ENCODE data around the gene IKZF1.

DNA sequence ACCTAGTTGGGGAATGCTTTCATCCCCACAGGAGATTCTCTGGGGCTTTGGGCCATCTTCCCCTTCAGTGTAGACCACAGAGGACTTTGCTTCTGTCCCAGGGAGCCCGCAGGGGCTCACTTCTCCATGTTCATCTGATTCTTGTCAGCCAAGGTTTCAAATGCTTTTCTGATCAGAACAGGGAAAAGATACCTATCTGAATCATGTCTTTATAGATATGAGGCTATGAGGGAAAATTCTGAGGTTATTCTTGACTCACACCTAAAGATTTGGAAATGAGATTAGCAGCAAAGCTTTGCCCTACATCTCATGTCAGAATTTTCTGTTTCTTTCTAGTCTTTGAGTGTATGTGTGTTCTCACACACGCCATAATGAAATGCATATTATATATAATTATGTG lies 92.3 kb downstream of the IKZF1 start:
- TF ChIP-seq, protein P1, sequence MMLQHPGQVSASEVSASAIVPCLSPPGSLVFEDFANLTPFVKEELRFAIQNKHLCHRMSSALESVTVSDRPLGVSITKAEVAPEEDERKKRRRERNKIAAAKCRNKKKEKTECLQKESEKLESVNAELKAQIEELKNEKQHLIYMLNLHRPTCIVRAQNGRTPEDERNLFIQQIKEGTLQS (CRISPR knock-in tag; conservative IDR thresholded peaks at IDR 0.05) = no peak
- TF ChIP-seq ZBTB21 (CRISPR knock-in tag; IDR thresholded peaks at IDR 0.05; ENCODE audit: borderline replicate concordance) (no peak), CREM (CRISPR knock-in tag; IDR thresholded peaks at IDR 0.05) (no peak), ZBTB43 (CRISPR knock-in tag; IDR thresholded peaks at IDR 0.05) (no peak), ATF6 (CRISPR knock-in tag; IDR thresholded peaks at IDR 0.05) (no peak), ZNF423 (CRISPR knock-in tag; IDR thresholded peaks at IDR 0.05) (no peak), PREB (CRISPR knock-in tag; IDR thresholded peaks at IDR 0.05; ENCODE audit: borderline replicate concordance) (no peak), NR2C2 (CRISPR knock-in tag; IDR thresholded peaks at IDR 0.05) (no peak), ZSCAN18 (CRISPR knock-in tag; IDR thresholded peaks at IDR 0.05) (no peak), HMGXB4 (CRISPR knock-in tag; IDR thresholded peaks at IDR 0.05) (no peak)
- TF ChIP-seq, protein P2, sequence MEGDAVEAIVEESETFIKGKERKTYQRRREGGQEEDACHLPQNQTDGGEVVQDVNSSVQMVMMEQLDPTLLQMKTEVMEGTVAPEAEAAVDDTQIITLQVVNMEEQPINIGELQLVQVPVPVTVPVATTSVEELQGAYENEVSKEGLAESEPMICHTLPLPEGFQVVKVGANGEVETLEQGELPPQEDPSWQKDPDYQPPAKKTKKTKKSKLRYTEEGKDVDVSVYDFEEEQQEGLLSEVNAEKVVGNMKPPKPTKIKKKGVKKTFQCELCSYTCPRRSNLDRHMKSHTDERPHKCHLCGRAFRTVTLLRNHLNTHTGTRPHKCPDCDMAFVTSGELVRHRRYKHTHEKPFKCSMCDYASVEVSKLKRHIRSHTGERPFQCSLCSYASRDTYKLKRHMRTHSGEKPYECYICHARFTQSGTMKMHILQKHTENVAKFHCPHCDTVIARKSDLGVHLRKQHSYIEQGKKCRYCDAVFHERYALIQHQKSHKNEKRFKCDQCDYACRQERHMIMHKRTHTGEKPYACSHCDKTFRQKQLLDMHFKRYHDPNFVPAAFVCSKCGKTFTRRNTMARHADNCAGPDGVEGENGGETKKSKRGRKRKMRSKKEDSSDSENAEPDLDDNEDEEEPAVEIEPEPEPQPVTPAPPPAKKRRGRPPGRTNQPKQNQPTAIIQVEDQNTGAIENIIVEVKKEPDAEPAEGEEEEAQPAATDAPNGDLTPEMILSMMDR (IDR thresholded peaks at IDR 0.05) = no peak
- TF ChIP-seq, protein P3, sequence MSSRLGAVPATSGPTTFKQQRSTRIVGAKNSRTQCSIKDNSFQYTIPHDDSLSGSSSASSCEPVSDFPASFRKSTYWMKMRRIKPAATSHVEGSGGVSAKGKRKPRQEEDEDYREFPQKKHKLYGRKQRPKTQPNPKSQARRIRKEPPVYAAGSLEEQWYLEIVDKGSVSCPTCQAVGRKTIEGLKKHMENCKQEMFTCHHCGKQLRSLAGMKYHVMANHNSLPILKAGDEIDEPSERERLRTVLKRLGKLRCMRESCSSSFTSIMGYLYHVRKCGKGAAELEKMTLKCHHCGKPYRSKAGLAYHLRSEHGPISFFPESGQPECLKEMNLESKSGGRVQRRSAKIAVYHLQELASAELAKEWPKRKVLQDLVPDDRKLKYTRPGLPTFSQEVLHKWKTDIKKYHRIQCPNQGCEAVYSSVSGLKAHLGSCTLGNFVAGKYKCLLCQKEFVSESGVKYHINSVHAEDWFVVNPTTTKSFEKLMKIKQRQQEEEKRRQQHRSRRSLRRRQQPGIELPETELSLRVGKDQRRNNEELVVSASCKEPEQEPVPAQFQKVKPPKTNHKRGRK (CRISPR knock-in tag; IDR thresholded peaks at IDR 0.05; ENCODE audit: borderline replicate concordance) = no peak

Measured in WTC11 (cell line).